Ureter (tissue), 1 donor: Measurements from ENCODE around the gene TMEM53. TPM values are rescaled to one million over a fixed set of nuclear protein-coding genes. Genes with fewer than 3 reads are reported as not detected.
"Not testable (repeated sequence)": the region's sequence is repeated elsewhere in the genome, so short reads cannot be mapped to it uniquely, and the experiment has no call there.

ENCODE experiments used
- DNase-seq: peaks from one replicate; pipeline ENCODE4 v3.0.0-alpha.2; 2020; ENCODE audit warnings: low spot score
- total RNA-seq: library from RNA; stranded (reverse); gene quantifications from one replicate; pipeline ENCODE4 v1.2.4, GENCODE V29; 2023
- donor health status: DM: yes; HTN: yes; CAD: no.

The TMEM53 gene
- total RNA-seq, result 20.5 TPM

DNA sequence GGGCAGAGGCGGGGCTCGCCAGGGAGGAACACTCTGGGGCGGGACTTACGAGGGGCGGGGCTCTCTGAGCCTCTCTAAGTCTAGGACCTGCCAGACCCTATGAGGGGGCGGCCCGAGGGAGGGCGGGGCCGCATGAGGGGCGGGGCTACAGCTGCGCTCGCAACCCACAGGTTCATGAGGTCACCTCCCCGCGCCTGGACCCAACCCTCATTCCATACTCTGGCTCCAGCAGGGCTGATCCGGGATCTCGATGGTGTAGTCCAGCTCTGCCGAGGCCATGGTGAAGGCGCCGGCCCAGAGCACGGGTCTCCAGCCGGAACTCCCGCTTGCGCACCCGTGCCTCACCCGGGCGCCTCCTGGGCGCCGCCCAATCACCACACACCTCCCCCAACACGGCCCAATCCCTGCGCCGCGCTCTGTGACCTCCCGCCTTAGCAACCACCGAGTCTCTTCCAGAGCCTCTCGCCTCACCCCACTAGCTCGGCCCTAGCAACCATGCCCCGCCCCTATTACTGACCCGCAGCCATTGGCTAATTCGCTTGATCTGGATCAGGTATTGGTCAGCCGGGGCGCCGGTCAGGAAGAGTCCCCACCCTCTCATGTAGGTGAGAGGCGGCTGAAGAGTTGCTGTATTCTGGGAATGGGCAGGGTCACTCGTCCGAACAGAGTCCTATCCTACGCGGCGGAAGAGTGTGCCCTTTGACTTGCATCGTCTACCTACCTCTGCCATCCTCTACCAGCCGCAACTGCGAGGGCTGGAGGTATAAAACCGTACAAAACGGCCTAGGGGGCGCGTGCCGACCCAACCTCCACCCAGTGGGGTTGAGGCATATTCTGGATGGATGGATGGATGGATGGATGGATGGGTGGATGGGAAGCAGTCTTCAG lies at the start of gene TMEM53, which contains the start of gene ARMH1:
Gene TMEM53, minus strand, starts transcription at position 369 of the 888 bp plus-strand sequence. Its CDS starts 90 bp downstream, at position 279.
Gene ARMH1, plus strand, starts transcription at position 602 of the 888 bp plus-strand sequence. CDS start 14,984 bp downstream, outside the sequence.
- DNase-seq, result peak; percentile 99

DNA sequence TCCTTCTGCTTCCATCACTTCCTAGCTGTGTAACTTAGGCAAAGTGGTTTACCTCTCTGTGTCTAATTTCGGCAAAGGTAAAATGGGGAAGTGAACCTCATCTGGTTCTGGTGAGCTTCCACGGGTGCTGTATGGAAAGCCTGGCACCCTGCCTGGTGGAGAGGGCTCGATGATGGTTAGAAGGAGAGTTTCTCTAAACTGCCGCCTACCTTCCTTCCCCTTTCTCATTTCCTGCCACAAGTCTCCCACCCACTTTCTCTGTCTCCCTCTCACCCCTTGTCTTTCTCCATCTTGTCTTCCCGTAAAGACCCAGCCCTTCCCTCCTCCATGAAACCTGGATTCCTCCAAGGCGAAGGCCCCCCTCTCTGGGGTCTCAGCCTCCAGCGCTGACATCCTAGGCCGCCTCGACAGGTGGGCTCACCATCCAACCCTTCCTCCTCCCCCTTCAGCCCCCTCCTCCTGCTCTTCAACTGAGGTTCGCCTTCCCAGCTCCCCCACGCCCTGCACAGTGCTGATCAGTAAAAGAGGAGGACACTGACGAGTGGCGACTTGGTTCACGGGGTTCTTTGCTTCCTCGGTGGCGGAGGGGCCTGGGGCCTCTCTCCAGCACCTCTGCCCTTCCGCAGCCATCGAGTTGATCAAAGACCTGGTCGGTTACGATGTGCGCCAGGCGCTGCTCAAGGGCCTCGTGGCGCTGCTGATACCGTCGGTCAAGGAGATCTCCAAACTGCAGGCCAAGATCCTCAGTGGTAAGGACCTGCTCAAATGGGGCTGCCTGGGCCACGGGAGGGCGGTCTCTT lies 49.4 kb upstream of the TMEM53 start:
- DNase-seq, result no peak

DNA sequence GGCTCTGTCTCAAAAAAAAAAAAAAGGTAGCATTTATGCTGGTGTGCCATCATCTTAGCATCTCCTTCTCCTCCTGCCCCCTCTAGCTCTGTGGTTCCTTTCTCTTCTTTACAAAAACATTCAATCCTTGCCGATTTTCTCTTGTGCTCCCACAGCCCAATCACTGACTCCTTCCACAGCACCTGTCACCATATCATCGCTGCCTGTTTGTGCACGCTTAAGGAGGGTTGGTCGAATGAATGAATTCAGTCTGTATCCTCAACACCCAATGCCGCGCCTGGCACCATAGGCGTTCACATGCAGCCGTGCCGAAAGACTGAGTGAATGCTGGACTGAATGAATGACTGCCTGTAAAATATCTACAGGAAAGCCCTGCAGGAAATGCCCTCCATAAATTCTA lies 48.8 kb upstream of the TMEM53 start:
- DNase-seq, result no peak

DNA sequence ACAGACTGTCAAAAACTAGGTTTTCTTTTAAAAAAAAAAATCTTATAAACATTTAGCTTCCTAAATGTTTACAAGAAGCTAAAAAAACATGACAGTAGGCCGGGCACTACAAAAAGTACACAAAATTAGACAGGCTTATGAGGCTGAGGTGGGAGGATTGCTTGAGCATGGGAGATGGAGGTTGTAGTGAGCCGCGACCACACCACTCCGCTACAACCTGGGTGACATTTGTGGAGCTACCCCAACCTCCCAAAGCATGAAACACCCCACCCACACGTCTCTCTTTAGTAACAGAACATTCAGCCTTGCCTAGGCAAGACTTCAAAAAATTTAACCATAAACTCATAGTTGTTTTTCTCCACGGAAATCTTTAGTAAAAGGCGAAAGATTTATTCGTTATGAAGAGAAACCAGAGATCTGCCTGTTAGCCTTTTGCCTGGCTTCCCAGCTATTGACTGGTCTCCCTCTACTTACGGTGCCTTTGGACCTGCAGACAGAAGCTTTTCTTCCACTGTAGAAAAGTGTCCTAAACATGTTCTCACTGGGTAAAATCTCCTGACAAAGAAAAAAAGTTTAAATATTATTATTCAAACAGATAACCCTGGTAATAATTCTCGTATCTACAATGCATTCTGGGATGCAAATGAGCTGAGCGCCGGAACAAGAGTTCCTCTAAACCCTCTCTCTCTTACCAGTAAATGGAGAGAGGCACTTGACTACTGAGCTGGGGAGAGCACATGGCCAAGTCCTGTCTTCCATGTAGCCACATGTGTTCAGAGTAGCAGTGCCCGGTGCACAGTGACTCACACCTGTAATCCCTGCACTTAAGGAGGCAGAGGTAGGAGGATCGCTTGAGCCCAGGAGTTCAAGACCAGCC lies 47.4 kb upstream of the TMEM53 start:
- DNase-seq, result peak; percentile 77

- DNase-seq, result no peak
Observed at GRCh38 chr1:44720281-44720680, 46.0 kb upstream of the TMEM53 start.

GRCh38 chr1:44719318-44719717 lies 45.0 kb upstream of the TMEM53 start:
- no peak for DNase-seq

GRCh38 chr1:44718091-44718490 lies 43.8 kb upstream of the TMEM53 start:
- DNase-seq, result no peak

DNA sequence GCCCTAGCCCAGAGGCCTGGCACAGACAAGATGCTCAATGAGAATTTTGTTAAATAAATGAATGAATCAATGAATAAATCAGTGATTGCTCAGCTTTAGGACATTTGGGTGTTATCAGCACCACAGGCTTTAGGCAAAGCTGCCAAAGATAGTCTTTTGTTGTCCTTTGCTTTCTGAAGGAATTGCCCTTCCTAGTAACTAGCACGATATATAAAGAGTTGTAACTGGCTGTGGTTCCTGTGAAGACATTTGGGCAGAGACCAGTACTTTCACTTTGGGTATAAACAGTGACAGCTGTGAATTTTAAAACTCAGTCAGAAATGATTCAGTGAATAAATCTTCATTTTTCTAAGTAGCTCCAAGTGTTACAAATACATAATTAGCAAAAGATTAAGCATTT lies 43.4 kb upstream of the TMEM53 start:
- no peak for DNase-seq

DNA sequence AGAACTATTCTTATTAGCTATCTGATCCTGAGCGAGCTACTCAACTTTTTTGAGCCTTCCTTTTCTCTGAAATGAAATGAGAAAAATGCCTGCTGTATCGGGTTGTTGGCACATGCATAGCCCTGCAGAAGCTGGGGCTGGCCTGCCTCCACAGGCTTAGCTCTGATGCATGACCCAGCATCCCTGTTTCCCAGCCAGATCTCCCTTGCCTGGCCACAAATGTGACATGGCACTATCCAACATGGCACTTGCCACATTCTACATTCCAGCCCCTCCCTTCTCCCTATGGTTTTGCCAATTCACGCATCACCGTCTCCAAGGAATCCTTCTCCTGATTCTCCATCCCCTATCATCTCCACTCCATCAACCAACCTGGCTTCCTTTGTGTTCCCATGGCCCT lies 42.9 kb upstream of the TMEM53 start:
- DNase-seq, result no peak

DNA sequence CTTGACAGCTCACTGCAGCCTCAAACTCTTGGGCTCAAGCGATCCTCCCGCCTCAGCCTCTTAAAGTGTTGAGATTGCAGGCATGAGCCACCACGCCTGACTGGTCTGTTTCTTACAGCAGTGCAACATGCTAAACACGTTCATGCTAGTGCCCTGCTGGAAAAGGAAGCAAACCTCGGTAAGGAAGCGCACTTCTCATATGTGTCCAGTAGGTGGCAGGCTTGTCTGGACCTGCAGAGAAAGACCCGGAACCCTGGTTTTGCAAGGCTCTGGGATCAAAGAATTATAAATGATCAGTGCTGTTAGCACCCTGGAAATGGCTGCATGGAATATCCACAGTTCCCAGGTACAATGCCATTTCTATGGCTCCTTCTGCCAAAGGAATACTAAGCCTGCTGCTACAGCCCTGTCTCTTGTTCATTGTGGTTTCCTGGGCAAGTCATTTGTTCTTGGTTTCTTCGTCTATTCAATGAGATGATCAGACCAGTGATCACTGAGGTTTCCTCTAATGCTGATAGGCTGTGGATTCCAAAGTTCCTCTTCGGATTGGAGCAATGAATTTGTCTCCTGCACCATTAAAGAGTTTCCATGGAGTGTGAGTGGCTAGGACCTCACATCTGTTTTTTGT lies 40.8 kb upstream of the TMEM53 start:
- peak; percentile 81 for DNase-seq

- no peak for DNase-seq
Observed at GRCh38 chr1:44714532-44714931, 40.3 kb upstream of the TMEM53 start.

- no peak for DNase-seq
Observed at GRCh38 chr1:44713321-44713781, 39.1 kb upstream of the TMEM53 start.

DNA sequence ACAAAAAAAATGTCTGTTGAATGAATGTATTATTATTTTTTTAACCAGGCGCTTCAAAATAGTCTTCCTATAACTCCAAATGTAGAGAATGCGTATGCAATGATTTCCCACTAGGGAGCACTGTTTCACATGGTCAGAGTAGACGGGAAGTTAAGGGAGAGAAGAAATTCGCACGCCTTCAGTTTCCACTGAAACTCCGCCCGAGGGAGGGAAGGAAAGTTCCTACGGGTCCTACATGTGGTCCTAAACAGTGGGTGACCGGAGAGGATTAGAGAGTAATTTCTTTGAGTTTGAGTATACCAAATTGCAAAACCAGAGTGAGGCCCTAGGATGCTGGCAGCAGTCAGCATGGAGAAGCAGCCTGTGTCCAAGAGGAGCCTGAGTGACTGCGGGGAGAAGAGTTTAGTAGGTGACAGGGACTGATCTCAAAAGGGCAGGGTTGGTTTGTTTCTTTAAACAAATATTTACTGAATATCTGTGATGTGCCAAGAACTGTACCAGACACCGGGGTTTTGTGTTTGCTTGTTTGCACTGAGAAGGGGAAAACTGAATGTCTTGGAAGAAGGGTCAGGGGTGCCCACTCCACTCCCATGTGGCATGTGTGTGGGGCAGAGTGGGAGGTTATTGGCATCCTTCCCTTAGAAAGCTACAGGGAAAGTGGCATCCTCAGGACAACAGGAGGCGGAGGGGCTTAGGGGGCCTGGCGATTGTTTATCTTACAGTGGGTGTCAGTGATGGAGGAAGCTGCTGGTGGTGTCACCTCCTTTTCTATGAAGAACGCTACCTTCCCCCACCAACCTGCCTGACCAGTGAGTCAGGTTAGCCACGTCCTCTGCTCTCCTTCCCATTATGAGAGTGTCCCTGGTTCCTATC lies 33.9 kb upstream of the TMEM53 start:
- no peak for DNase-seq

DNA sequence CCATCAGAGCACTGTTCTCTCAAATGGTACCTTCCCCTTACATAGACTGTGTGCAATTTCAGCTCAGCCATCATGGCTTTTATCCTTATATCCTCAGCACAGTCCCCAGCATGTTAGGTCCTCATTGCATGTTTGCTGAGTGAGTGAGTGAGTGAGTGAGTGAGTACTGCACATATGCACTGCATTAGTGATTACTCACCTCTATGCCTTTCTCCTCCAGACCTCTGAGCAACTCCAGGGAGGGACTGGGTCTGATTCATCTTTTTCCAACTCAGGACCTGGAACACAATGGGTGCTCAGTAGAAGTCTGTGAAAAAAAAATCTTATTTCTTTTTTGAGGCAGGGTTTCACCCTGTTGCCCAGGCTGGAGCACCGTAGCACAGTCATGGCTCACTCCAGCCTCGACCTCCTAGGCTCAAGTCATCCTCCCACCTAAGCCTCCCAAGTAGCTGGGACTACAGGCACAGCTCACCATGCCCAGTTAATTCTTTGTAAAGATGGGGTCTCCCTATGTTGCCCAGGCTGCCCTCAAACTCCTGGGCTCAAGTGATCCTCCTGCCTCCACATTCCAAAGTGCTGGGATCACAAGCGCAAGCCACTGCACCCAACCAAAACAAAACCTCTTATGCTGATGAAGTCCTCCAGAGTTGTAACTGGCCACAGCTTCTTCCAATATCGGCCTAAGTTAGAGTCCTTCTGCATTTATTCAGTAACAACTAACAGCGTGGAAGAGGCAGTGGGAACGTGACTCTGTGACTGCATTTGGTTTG lies 33.0 kb upstream of the TMEM53 start:
- DNase-seq, result no peak

- no peak for DNase-seq
Observed at GRCh38 chr1:44705938-44706337, 31.7 kb upstream of the TMEM53 start.

DNA sequence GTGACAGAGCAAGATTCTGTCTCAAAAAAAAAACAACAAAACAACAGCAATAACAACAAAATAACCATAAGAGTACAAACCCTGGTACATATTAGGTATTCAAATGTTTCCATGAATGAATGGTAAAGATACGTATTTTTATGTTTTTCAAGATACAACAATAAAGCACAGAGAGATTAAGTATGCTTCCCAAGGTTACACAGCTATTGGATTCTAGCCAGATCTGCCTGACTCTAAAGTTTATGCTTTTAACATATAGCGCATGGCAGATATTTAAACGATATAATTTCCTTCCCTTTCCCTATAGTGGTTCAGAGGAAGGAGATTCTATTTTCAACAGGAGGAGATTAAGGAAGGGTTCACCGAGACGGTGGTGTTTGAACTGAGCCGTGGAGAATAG lies 31.2 kb upstream of the TMEM53 start:
- DNase-seq, result no peak

- DNase-seq, result no peak
Observed at GRCh38 chr1:44701141-44701573, 26.9 kb upstream of the TMEM53 start.

DNA sequence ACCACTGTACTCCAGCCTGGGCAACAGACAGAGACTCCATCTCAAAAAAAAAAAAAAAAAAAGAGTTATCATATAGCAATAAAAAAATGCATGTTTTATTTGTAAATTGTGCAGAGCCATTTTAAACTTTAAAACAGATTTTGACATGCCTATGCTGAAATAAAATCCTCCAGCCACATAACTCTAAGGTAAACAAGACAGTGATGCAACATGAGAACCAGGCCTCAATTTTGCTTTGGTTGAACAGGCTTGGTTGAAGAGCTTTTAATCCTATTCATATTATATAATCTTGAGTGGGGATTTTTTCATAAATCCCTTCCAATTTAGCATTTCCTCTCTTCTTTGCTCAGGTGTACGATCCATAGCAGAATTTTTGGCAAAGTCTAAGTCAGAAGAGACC lies 26.3 kb upstream of the TMEM53 start:
- DNase-seq, result no peak

DNA sequence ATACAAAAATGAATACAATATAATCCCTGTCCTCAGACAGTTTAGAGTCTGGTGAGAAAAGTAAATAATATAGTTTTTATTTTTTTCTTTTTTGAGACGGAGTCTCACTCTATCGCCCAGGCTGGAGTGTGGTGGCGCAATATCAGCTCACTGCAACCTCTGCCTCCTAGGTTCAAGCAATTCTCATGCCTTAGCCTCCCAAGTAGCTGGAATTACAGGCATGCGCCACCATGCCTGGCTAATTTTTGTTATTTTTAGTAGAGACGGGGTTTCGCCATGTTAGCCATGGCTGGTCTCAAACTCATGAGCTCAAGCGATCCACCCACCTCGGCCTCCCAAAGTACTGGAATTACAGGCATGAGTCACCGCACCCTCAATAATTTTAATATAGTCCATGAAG lies 25.1 kb upstream of the TMEM53 start:
- not testable (repeated sequence) for DNase-seq
